Activated CD4-positive, CD25-positive, alpha-beta regulatory T cell (primary cell): ENCODE data around the gene ST8SIA3.
"Not testable (repeated sequence)": the region's sequence is repeated elsewhere in the genome, so short reads cannot be mapped to it uniquely, and the experiment has no call there.

ENCODE experiments used
- DNase-seq, 4 experiments: peaks; one replicate each; lab custom pipeline; 2025; lab: John Stamatoyannopoulos, UW

The ST8SIA3 gene

DNA sequence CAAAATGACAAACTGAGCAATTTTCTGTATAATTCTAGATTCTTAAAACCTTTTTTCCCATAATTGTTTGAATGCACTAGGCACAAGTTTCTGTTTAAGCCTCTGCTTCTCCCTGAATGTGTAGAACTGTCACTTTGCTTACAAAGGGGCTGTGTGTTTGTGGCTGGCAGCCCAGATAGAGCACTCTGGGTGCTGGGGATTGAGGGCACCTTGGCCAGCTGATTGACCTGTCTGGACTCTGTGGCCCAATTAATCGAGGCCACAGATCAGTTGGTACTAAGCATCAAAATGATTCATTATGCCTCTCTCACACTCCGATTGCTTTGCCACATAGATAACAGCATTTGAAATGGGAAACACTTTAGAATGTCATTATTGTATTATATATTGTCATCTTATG, 12.1 kb downstream of the ST8SIA3 start:
- no peak for DNase-seq

DNA sequence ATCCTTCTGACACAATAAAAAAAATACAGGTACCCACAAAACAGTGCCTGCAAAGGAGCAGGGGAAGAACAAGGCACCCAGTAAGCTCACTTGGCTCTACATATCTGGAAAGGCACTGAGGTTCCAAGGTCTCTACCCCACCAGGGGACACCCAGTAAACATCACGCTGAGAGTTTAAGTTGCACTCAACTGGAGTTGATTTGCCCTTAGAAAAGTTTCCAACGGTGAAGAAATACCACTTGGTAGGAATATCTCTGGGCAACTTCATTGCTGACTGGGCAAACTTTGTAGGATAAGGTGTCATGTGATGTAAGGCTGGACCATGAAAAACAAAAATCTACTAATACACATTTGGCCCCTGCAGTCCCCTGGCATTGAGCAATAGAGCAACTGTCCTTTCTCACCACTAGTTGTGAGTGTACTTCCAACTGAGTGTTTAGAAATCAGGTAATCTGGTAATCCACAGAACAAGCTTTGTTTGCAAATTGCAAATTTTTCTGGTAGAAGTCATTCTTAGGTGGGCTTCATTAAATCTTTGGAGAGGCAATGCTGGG, 14.2 kb downstream of the ST8SIA3 start:
- DNase-seq: no peak

DNA sequence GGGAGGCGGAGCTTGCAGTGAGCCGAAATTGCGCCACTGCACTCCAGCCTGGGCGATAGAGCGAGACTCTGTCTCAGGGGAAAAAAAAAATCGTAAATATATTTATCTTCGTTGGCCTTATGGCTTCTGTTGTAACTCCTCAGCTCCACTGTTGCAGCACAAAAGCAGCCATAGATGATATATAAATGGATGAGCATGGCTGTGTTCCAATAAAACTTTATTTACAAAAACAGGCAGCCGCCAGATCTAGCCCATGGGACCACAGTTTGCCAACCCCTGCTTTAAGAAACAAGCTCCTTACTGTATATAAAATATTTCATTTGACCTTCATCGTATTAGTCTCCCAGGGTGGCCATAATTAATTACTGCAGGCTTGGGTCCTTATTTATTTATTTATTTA, 20.1 kb downstream of the ST8SIA3 start:
- DNase-seq: no peak

DNA sequence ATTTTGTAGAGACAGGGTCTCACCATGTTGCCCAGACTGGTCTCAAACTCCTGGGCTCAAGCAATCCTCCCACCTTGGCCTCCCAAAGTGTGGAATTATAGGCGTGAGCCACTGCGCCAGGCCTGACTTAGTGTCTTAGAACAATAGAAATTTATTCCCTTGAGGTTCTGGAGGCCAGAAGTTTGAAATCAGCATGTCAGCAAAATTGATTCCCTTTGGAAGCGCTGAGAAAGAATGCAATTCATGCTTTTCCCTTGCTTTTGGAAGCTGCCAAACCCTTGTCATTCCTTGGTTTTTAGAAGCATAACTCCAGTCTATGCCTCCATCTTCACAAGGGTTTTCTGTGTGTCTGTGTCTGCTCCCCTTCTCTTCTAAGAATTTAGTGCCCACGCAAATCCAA, 20.7 kb downstream of the ST8SIA3 start:
- DNase-seq: no peak

DNA sequence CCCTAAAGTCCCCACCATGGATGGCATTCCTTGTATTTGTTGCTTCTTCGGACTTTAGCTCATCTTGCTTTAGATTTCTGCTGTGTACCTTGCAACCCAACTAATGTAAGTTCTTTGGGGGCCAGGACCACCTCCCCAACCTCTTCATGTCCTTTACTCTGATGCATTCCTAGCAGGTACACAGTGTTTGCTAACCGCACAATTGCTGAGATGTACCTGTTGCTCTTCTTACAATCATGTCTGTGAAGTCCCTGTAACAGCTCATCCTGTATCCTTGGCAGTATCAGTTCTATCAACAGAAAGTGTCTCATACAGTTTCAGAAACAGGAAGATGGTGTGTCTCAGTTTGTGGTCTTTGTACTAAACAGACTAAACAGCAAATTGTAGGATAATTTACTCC, 24.1 kb downstream of the ST8SIA3 start:
- DNase-seq: no peak

DNA sequence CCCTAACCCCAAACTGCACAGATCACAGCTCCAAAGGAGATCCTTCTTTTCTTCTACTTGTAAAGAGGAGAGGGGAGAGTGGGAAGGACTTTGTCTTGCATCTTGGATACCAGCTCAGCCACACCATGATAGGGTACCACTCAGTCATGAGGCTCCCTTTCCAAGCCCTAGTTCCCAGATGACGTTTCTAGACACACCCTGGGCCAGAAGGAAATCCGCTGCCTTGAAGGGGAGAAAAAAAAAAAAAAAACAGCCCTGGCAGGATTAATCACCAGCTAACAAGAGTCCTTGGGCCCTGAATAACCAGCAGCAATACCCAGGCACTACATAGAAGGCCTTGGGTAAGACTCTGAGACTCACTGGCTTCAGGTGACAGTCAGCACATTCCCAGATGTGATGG, 36.9 kb downstream of the ST8SIA3 start:
- no peak for DNase-seq

DNA sequence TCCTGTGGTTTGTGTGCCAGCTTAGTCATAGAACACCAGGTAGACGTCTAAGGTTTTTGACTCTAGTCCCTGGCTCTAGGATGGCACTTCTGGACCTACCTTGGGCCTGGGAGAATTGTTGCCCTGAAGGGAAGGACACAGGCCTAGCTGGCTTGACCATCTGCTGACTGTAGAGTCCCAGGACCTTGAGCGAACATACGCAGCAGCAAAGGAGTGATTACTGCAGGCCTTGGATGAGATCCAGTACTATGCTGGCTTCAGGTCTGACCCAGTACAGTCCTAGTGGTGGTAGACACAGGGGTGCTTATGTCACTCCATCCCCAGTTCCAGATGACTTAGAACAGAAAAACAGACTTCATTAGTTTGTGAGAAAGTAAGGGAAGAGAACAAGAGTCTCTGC, 37.7 kb downstream of the ST8SIA3 start:
- no peak for DNase-seq

DNA sequence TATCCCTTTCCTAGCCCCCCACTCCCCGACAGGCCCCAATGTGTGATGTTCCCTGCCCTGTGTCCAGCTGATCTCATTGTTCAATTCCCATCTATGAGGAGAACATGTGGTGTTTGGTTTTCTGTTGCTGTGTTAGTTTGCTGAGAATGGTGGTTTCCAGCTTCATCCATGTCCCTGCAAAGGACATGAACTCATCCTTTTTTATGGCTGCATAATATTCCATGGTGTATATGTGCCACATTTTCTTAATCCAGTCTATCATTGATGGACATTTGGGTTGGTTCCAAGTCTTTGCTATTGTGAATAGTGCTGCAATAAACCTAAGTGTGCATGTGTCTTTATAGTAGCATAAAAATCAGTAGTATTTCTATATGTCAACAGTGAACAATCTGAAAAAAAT, 42.4 kb downstream of the ST8SIA3 start:
- not testable (repeated sequence) for DNase-seq

DNA sequence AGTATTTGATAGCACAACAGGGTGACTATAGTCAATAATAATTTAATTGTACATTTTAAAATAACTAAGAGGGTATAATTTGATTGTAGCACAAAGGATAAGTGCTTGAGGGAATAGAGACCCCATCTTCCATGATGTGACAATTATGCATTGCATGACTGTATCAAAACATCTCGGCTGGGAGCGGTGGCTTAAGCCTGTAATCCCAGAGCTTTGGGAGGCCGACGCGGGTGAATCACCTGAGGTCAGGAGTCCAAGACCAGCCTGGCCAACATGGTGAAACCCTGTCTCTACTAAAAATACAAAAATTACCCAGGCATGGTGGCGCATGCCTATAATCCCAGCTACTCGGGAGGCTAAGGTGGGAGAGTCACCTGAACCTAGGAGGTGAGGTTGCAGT, 44.5 kb downstream of the ST8SIA3 start:
- DNase-seq: not testable (repeated sequence)

DNA sequence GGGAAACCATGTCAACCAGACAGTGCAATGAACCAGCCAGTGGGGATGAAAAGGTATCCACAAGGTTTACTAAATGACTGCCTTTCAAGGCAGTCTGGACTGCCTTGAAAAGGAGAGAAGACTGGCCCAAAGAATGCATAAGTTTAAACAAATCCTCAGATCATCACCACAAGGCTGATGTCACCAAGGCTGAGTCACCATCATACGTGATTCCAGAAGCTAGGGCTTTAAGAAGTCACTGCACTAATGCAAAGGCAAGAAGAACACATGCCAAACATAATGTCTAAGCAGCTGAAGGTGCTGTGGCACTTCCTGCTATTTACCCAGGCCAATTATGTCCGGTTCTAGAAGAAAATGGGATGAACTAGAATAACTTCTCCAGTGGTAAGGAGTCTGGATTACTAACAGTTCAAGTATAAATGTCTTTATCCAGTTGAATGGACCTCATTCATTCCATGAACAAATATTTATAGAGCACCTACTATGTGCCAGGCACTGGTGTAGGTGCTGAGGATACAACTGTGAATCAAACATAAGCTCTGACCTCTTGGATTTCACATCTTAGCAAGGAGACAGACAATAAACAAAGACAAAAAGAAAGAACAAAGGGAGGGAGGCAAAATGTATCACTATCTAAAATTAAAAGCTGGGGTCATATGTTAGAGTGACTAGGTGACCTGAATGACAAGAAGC, 45.2 kb downstream of the ST8SIA3 start:
- no peak for DNase-seq

DNA sequence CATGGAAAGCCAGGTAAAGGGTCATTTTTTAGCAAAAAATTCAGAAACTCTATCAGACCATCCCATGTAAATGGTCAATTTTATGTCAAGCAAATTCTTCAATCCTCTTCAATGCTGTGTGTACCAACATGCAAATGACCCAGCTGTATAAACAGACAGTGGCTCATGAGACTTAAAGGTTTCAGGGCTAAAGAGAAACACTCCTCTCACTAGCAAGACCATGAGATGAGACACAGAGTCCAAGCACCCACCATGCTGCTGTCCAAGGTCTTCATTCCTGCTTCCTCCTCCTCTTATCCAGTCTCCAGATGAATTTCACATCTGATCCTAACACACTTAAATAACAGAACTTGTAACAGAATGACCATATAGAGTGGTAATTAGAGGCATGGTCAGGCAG, 52.0 kb downstream of the ST8SIA3 start:
- no peak for DNase-seq

DNA sequence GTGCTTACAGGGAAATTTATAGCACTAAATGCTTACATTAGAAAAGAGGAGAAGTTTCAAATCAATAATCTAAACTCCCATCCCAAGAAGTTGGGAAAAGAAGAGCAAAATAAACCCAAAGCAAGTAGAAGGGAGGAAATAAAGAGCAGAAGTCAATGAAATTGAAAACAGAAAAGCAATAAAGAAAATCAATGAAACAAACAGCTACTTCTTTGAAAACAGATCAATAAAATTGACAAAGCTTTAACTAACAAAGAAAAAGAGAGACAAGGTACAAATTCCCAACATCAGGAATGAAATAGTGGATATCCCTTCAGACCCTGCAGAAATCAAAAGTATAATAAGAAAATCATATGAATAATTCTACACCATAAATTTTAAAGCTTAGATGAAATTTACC, 57.3 kb downstream of the ST8SIA3 start:
- DNase-seq: no peak

DNA sequence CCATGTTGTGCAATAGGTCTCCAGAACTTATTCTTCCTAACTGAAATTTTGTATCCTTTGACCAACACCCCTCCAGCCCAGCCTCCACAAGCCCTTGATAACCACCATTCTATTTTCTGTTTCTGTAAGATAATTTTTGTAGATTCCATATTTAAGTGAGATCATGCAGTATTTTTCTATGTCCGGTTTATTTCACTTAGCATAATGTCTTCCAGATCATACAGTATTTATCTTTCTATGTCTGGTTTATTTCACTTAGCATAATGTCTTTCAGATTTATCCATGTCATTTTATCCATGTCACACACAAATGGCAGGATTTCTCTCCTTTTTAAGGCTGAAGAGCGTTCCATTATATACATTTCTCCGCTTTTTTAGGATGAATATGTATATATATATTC, 58.4 kb downstream of the ST8SIA3 start:
- DNase-seq: no peak

DNA sequence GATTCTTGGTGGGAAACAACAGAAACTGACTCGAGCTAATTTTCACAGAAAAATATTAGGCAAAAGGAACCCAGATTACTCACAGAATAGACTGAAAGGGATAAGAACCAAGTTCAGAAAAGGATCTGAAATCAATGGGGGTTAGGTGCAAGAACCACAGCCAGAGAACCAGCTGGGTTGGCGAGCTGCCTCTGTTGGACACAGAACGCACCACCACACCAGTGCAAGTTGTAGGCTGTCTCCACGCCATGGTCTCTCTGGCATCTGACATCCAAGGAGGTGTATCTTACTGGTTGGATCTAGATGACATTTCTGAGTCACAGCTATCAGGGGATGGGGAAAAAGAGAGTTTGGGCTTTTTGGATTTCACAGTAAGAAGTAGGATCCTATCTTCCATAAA, 64.2 kb downstream of the ST8SIA3 start:
- no peak for DNase-seq
